Fibroblast of skin of right quadriceps (primary cell): ENCODE results near the gene APOC3.
"Not testable (repeated sequence)": the region's sequence is repeated elsewhere in the genome, so short reads cannot be mapped to it uniquely, and the experiment has no call there.

Experiments
- DNase-seq: peaks from one replicate; pipeline ENCODE4 v3.0.0-alpha.2; 2013

The APOC3 gene

GRCh38 chr11:116829525-116830183 is at the start of gene APOC3:
Gene APOC3 (plus strand): TSS chr11:116829907. CDS start chr11:116830583, 676 bp downstream.
- DNase-seq: peak; percentile 73

- DNase-seq: no peak
These were observed 47.0 kb upstream of the APOC3 start for GRCh38 chr11:116782728-116783127.

GRCh38 chr11:116786326-116786725 is 43.4 kb upstream of the APOC3 start:
- no peak for DNase-seq

- DNase-seq: no peak
These were observed 42.7 kb upstream of the APOC3 start for GRCh38 chr11:116786966-116787365.

- DNase-seq: no peak
These were observed 42.3 kb upstream of the APOC3 start for GRCh38 chr11:116787436-116787785.

- DNase-seq: peak; percentile 64
These were observed 41.8 kb upstream of the APOC3 start, which contains the start of gene ZPR1 for GRCh38 chr11:116787786-116788486. Gene ZPR1 (minus strand): TSS chr11:116788023. CDS start chr11:116787990, 33 bp downstream.

- DNase-seq: no peak
These were observed 41.2 kb upstream of the APOC3 start for GRCh38 chr11:116788534-116788933.

- no peak for DNase-seq
These were observed 40.7 kb upstream of the APOC3 start for GRCh38 chr11:116788975-116789374.

- no peak for DNase-seq
These were observed 39.3 kb upstream of the APOC3 start for GRCh38 chr11:116790167-116791001.

- peak; percentile 53 for DNase-seq
These were observed 38.5 kb upstream of the APOC3 start for GRCh38 chr11:116791002-116791812.

GRCh38 chr11:116791813-116792143 is 37.9 kb upstream of the APOC3 start, which contains the start of gene APOA5:
Gene APOA5 (minus strand): TSS chr11:116791879. CDS start chr11:116791860, 19 bp downstream.
- DNase-seq: no peak

- no peak for DNase-seq
These were observed 37.4 kb upstream of the APOC3 start for GRCh38 chr11:116792144-116792868.

GRCh38 chr11:116792869-116793771 is 36.6 kb upstream of the APOC3 start:
- peak; percentile 80 for DNase-seq

GRCh38 chr11:116793772-116794097 is 36.0 kb upstream of the APOC3 start:
- DNase-seq: peak; percentile 15

GRCh38 chr11:116794851-116795250 is 34.9 kb upstream of the APOC3 start:
- DNase-seq: no peak

- DNase-seq: no peak
These were observed 33.2 kb upstream of the APOC3 start for GRCh38 chr11:116796548-116796947.

- DNase-seq: no peak
These were observed 31.9 kb upstream of the APOC3 start for GRCh38 chr11:116797816-116798215.

- DNase-seq: no peak
These were observed 31.3 kb upstream of the APOC3 start for GRCh38 chr11:116798368-116798767.

GRCh38 chr11:116800610-116801009 is 29.1 kb upstream of the APOC3 start:
- no peak for DNase-seq

GRCh38 chr11:116801662-116802061 is 28.0 kb upstream of the APOC3 start:
- DNase-seq: not testable (repeated sequence)

GRCh38 chr11:116804001-116804400 is 25.7 kb upstream of the APOC3 start:
- no peak for DNase-seq
